GM15510 (cell line): ENCODE measurements around the gene ARHGAP32.

Experiments
- POLR2A ChIP-seq: IDR thresholded peaks from 3 replicates; pipeline ENCODE4 v1.6.1; 2011; ENCODE audit warnings: borderline replicate concordance; ENCODE audit not compliant: insufficient read length; ENCODE audit errors: extremely low read depth

ARHGAP32 gene

DNA sequence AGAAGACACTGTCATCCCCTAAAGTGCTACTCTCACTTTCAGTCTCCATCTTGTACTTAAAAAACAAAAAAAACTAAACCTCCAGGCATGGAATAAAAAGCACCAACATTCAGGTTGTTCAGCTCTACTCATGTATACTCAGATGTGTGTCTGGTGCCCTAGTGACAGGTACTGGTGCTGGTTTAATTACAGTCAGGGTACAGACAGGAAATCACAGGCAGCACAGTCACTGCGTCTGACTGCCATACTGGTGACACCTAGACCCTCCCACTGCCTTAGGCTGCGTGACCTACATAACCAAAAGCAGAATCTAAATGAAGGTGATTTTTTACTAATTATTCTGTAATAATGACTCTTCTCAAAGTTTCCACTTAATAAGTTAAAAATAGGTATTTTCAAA, at the start of gene ARHGAP32:
TSS of gene ARHGAP32 (minus strand) at position 176 of the 400 bp plus-strand sequence. CDS start at position 49, 127 bp downstream.
- no peak for TF ChIP-seq POLR2A

DNA sequence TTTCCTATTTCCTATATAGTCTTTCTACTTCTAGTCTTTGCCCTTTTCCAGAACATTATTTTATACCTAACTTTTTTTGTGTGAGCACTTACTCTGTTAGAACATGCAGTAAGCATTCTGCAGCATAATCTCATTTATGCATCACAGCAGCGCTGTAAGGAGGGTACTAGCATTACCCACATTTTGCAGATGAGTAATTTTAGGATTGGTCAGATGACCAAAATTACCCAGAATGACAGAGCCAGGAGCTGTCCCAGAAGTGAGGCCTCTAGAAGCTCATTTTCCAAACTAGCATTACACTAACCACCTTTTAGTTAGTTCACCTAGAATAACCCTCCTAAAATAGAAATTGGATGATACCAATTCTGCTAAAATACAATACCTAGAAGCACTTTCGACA, 47.1 kb upstream of the ARHGAP32 start:
- TF ChIP-seq POLR2A = no peak

DNA sequence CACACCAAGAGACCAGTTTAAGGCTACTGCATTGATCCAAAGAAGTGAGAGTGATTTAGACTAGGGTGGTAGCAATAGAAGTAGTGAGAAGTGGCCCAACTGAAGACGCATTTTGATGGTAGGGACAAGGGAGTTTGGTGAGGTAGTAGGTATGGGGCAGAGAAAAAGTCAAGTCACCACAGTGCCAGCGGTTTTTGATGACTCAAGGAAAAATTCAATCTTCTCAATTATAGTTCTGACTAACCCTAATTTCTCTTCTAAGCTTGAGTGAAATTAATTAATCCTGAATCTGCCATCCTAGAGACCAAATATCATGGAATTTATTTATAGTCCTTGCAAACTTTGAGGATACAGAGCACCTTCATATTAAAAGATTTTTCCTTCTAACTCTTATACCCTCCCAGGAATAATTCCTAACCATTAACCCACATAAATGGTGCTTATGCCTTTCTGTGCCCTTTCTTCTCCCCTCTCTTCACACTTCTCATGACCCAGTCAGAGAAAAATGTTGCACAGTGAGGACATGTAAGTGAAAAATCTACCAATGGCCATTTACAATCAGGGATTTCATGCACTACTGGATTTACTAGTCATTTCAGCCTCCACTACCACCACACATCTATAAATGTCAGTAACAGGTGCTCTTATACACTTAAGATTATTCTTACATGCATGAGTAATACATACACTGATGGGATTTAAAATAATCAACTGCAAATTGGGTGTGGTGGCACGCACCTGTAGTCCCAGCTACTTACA, 45.9 kb upstream of the ARHGAP32 start:
- no peak for TF ChIP-seq POLR2A

DNA sequence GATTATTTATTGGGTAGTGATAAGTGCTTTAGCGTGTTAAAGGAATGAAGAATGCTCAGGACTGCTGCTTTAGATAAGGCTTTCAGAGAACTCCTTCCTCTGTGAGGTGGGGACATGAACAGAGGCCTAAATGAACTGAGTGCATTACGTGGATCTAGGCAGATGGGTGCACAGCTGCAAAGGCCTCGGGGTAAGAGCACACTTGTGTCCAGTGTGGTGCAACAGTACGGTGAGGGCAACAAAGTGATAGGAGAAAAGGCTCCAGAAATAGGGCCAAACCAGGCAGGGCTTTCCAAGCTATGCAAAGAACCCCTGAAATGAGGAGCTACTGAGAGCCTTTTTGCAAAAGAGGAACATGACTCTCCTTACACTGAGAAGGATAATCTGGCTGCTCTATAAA, 45.3 kb upstream of the ARHGAP32 start:
- no peak for TF ChIP-seq POLR2A

DNA sequence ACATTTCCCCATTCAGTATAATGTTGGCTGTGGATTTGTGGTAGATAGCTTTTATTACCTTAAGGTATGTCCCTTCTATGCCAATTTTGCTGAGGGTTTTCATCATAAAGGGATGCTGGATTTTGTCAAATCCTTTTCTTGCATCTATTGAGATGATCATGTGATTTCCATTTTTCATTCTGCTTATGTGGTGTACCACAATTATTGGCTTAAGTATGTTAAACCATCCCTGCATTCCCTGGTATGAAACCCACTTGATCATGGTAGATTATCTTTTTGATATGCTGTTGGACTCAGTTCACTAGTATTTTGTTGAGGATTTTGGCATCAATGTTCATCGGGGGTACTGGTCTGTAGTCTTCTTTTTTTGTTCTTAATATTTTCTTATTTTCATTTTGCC, 44.7 kb upstream of the ARHGAP32 start:
- TF ChIP-seq POLR2A = no peak

DNA sequence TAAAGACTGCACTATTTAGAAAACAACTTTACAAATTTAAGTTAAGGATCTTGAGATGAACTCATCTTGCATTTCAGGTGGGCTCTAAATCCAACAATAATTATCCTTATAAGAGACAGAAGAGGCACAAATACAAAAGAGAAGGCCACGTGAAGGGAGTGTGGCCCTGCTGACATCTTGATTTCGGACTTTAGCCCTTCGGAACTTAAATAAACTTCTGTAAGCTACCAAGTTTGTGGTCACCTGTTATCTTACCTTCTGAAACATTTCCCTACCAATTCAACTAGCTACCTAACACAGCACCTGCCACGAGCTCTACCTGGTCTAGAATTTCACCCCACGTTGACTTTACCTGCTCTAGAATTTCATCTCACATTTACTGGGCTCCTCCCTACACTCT, 42.9 kb upstream of the ARHGAP32 start:
- TF ChIP-seq POLR2A = no peak

DNA sequence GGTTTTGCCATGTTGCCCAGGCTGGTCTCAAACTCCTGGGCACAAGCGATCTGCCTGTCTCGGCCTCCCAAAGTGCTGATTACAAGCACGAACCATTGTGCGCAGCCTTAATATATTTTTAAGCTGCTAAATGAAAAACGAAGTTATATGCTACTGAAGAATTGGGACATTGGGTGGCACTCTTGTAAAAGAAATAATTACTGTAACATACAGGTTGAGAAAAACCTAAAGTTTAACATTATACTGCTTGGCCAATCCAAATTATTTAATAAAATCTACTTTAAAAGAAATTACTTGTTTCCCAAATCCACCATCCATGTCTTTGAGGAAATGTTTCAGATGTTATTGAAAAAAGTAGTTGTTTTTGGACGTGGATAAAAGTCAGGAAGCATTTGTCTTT, 37.9 kb upstream of the ARHGAP32 start:
- no peak for TF ChIP-seq POLR2A

DNA sequence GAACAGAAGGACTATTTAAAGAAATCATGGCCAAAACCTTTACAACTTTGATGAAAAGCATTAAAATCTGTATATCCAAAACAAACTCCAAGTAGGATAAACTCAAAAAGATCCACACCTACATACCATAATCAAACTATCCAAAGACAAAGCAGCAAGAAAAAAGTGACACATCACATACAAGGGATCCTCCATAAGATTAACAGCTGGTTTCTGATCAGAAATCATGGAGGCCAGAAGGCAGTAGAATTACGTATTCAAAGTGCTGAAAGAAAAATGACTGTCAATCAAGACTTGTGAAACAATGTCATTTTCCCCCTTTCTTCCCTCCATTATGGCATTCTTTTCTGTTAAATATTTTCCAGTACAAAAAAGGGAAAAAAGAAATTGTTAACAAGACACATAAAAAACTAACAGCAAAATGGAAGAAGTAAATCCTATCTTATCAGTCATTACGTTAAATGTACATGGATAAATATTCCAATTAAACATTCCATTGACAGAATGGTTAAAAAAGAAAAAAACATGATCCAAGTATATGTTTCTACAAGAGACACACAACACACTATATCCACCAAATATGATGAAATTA, 34.2 kb upstream of the ARHGAP32 start:
- no peak for TF ChIP-seq POLR2A

DNA sequence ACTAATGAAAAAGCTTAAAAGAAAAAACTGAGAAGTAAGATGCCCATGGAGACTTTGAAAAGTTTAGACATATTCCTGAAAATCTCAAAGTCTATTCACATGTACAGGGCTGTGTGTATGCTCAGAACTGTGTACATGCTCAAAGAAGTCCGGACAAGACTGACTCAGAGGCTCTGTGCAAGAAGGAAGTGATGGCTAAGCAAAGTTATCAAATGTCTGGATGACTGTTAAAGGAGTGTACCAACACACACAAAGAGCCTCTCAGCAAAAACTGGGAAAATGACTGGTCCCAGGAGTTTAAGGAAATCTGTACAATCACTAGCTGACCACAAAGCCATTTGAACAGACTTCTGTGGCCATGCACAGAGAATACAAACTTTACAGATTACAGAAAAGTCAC, 33.1 kb upstream of the ARHGAP32 start:
- no peak for TF ChIP-seq POLR2A

DNA sequence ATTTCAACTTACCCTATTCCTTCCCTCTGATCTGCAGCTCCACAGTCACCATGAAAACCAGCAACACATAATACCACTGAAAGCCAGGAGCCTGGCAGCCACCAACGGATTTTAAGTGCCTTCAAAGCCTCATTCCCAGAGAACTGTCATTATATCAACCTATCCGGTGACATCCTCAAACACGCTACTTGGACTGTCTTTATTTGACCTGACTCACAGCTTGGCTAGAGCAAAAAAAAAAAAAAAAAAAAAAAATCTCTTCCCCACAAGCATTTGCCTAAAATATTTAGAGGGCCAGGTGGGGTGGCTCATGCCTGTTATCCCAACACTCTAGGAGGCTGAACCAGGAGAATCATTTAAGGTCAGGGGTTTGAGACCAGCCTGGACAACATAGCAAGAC, 32.4 kb upstream of the ARHGAP32 start:
- no peak for TF ChIP-seq POLR2A

DNA sequence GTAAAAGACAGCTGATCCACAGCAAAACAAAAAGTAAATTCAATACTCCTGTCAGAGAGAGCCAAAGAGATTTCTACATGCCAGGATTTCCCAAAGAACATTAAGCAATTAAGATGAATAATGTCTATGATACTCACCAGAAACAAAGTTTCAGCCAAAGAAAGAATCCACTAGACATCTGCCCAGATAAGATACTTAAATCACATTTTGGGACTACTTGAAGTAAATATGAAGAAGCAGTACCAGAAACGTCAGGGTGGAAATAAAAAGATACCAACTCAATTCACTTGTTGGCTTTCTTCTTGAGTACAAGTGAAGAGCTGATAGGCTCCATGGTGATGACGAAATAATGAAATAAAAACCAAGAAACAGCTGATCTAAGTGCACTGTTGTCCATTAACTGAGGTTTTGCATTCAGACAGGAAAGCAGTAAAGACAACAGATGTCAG, 31.6 kb upstream of the ARHGAP32 start:
- TF ChIP-seq POLR2A = no peak

DNA sequence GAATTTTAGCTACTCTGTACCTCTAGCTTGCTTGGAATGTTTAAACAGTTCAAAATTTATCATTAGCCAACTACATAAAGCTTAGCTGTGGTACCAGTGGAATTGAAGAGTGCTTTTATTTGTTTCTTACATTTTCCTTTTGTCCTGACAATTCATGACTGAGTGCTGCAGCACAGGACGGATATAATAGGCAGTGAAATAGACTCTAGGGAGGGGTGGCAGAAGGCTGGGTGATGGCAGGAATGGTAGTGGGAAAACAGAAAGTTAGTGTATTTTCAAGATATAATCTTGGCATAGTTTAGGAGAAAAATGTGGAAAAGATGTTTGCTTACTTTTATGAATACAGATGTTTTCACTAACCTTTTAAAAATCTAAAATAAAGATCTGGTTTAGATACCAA, 31.1 kb upstream of the ARHGAP32 start:
- TF ChIP-seq POLR2A = no peak

DNA sequence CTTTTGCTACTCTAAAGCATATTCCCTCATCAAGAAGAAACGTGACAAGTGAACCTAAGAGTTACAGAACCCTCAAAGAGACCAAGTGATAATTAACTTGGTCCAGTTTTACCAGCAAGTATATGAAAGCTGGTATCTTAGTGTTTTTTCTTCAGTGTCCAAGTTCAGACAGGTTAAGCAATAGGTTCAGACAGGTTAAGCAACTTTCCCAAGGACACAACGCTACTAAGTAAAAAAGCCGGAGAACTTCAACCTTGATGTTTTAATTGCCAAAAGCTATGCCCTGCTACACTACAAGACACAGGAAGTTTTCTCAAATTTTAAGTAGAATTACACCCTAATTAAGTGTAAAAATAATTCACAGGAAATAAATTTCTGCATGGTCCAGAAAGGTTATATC, 30.0 kb upstream of the ARHGAP32 start:
- TF ChIP-seq POLR2A = no peak

DNA sequence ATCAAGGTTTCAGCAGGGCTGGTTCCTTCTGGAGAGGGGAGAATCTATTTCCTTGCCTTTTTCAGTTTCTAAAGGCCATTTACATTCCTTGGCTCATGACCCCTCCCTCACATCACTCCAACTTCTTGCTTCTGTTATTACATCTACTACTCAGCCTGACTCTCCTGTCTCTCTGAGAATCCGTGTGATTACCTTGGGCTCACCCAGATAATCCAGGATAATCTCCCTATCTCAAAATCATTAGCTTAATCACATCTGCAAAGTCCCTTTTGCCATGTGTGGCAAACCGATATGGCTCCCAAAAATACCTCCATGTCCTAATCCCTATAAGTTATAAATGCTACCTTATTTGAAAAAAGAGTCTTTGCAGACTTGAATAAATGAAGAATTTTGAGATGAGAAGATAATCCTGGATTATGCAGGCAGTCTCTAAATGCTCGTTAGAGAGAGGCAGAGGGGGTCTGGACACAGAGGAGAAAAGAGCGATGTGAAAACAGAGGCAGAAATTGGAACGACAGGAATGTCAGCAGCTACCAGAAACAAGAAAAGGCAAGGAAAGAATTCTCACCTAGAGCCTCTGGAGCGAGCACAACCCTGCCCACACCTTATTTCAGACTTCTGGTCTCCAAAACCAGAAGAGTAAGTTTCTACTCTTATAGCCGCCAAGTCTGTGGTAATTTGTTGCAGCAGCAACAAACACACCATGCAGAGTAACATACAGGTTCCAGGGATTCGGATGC, 23.6 kb upstream of the ARHGAP32 start:
- no peak for TF ChIP-seq POLR2A

DNA sequence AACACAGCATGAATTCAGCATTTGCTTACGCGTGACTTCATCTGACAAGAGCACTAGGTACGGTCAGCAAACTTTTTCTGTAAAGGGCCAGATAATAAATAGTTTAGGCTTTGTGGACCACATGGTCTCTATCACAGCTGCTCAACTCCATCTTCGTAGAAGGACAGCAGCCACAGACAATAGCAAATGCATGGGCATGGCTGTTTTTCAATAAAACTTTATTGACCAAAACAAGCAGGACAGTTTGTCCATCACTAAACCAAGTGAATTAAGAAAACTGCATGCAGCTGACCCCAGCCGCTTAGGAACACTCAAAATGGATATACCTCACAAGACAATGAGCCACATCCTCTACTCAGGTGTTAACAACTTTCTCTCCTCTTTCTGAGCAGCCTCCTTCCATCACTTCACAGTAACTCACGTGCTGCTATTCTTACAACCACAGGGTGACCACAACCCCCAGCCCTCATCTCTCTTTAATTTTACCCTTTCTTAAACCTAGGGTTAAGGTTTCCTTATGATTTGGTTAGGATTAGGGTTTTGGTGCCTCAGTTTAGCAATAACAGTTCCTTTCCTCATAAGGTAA, 22.7 kb upstream of the ARHGAP32 start:
- TF ChIP-seq POLR2A = no peak
